Measurements from ENCODE around the gene NOX5. TPM values are rescaled to one million over a fixed set of nuclear protein-coding genes. Genes with fewer than 3 reads are reported as not detected.

NOX5 gene
- total RNA-seq, 2 experiments from 2014 or later, result not detected

GRCh38 chr15:69036826-69037225 lies 22.3 kb downstream of the NOX5 start:
- DNase-seq, result no peak
- CTCF ChIA-PET, result no interaction called here
- Mint-ChIP-seq H3K27me3 (peaks cover 12% of the 10 kb centered on the region), H3K4me3 (no peak overlapping the region), H3K4me1 (ENCODE audit: low read depth) (peaks cover 2% of the 10 kb centered on the region), H3K9me3 (no peaks in the 10 kb centered on the region), H3K36me3 (ENCODE audit: low read depth) (no peaks in the 10 kb centered on the region), H3K27ac (no peak overlapping the region)
- no peak for TF ChIP-seq CTCF (IDR thresholded peaks at IDR 0.05)
- no peak for ATAC-seq
- intact Hi-C loops (cut with micrococcal nuclease), result no loop called here
- POLR2A ChIA-PET, result no interaction called here

GRCh38 chr15:69037482-69037881 lies 23.0 kb downstream of the NOX5 start:
- CTCF ChIA-PET, result no interaction called here
- POLR2A ChIA-PET, result no interaction called here

GRCh38 chr15:69037977-69038376 lies 23.5 kb downstream of the NOX5 start:
- ChIA-PET CTCF (no interaction called here), POLR2A (no interaction called here)
- Mint-ChIP-seq H3K4me1 (ENCODE audit: low read depth) (peaks cover 2% of the 10 kb centered on the region), H3K27ac (no peak overlapping the region), H3K4me3 (no peak overlapping the region), H3K36me3 (ENCODE audit: low read depth) (no peaks in the 10 kb centered on the region), H3K27me3 (peaks cover 8% of the 10 kb centered on the region), H3K9me3 (no peaks in the 10 kb centered on the region)
- TF ChIP-seq CTCF (IDR thresholded peaks at IDR 0.05), result no peak
- DNase-seq (no peak), ATAC-seq (no peak)
- intact Hi-C loops (cut with micrococcal nuclease), result no loop called here

More at GRCh38 chr15:69037482-69037881, 23.0 kb downstream of the NOX5 start:
- DNase-seq (no peak), ATAC-seq (no peak)
- no peak for TF ChIP-seq CTCF (IDR thresholded peaks at IDR 0.05)
- Mint-ChIP-seq H3K27ac (no peak overlapping the region), H3K36me3 (ENCODE audit: low read depth) (no peaks in the 10 kb centered on the region), H3K4me3 (no peak overlapping the region), H3K27me3 (peaks cover 11% of the 10 kb centered on the region), H3K9me3 (no peaks in the 10 kb centered on the region), H3K4me1 (ENCODE audit: low read depth) (peaks cover 2% of the 10 kb centered on the region)
- intact Hi-C loops (cut with micrococcal nuclease), result no loop called here

GRCh38 chr15:69038508-69038907 lies 24.0 kb downstream of the NOX5 start:
- no peak for ATAC-seq
- Mint-ChIP-seq H3K9me3 (no peaks in the 10 kb centered on the region), H3K27ac (no peak overlapping the region), H3K4me3 (no peak overlapping the region), H3K4me1 (ENCODE audit: low read depth) (peaks cover 2% of the 10 kb centered on the region), H3K27me3 (peaks cover 8% of the 10 kb centered on the region), H3K36me3 (ENCODE audit: low read depth) (no peaks in the 10 kb centered on the region)
- ChIA-PET POLR2A (no interaction called here), CTCF (no interaction called here)
- TF ChIP-seq CTCF (IDR thresholded peaks at IDR 0.05), result no peak
- DNase-seq, result no peak
- intact Hi-C loops (cut with micrococcal nuclease), result no loop called here

GRCh38 chr15:69039516-69040225 lies 25.2 kb downstream of the NOX5 start:
- Mint-ChIP-seq H3K27ac (no peak overlapping the region), H3K36me3 (ENCODE audit: low read depth) (no peaks in the 10 kb centered on the region), H3K4me3 (no peak overlapping the region), H3K9me3 (no peaks in the 10 kb centered on the region), H3K4me1 (ENCODE audit: low read depth) (no peaks in the 10 kb centered on the region), H3K27me3 (peaks cover 6% of the 10 kb centered on the region)
- ATAC-seq (no peak), DNase-seq (no peak)
- ChIA-PET POLR2A (interaction anchor here (1.6 kb wide), 1 partner anchor 8 kb away, joined by 3 read pairs; no protein-coding TSS in a partner anchor), CTCF (interaction anchor here (2.6 kb wide), 1 partner anchor 8 kb away, joined by 16 read pairs; no protein-coding TSS in a partner anchor)
- TF ChIP-seq CTCF (IDR thresholded peaks at IDR 0.05), result no peak
- intact Hi-C loops (cut with micrococcal nuclease), result no loop called here
